NCI-H82 treated with DMSO at 0.1 percent for 48 hours (cell line): ENCODE results near the gene DCTN2.

Experiments used
- DNase-seq: peaks from one replicate; lab custom pipeline; 2025; ENCODE audit not compliant: unreplicated experiment; lab: John Stamatoyannopoulos, UW

The DCTN2 gene

GRCh38 chr12:57550641-57551549, 3.9 kb upstream of the DCTN2 start:
- DNase-seq, result no peak

GRCh38 chr12:57549909-57550640, 3.1 kb upstream of the DCTN2 start, which contains the start of gene KIF5A:
TSS of gene KIF5A (plus strand) at chr12:57550044. CDS start at chr12:57550272, 228 bp downstream.
- peak; percentile 10 for DNase-seq

GRCh38 chr12:57549203-57549908, 2.4 kb upstream of the DCTN2 start:
- DNase-seq, result no peak

GRCh38 chr12:57548488-57548887, 1.5 kb upstream of the DCTN2 start:
- DNase-seq, result no peak

DNA sequence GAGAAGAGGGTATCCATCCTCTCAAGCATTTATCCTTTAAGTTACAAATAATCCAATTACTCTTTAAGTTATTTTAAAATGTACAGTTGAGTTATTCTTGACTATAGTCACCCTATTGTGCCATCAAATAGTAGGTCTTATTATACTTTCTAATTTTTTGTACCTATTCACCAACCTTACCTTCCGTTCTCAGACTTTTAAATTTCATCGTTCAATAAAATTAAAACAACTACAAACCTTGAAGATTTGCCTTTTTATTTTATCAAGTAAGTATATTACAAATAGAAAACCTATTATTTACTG, 972 bp upstream of the DCTN2 start:
- no peak for DNase-seq

GRCh38 chr12:57547288-57548012, 458 bp upstream of the DCTN2 start:
- DNase-seq, result no peak

GRCh38 chr12:57545809-57546437, 1.1 kb downstream of the DCTN2 start:
- no peak for DNase-seq

DNA sequence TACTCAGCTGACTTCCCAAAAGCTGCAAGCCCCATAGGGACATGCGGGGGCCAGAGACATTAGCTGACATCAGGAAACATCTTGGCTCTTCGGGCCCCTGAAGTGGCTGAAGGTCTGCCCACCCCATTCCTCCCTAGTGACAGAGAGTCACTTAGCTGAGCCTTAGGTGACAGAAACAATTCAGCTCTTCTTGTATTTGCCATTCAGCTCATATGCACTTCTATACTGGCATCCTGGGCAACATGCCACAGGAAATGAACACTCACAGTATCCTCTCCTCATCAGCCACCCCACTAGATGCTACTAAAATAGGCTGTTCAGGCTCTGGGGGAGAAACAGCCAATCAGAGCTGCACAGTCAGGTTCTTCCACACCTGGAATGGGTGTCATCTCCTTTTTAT, 3.4 kb downstream of the DCTN2 start:
- DNase-seq, result no peak

GRCh38 chr12:57541717-57542116, 5.3 kb downstream of the DCTN2 start:
- DNase-seq, result no peak

GRCh38 chr12:57541001-57541400, 6.0 kb downstream of the DCTN2 start:
- no peak for DNase-seq

DNA sequence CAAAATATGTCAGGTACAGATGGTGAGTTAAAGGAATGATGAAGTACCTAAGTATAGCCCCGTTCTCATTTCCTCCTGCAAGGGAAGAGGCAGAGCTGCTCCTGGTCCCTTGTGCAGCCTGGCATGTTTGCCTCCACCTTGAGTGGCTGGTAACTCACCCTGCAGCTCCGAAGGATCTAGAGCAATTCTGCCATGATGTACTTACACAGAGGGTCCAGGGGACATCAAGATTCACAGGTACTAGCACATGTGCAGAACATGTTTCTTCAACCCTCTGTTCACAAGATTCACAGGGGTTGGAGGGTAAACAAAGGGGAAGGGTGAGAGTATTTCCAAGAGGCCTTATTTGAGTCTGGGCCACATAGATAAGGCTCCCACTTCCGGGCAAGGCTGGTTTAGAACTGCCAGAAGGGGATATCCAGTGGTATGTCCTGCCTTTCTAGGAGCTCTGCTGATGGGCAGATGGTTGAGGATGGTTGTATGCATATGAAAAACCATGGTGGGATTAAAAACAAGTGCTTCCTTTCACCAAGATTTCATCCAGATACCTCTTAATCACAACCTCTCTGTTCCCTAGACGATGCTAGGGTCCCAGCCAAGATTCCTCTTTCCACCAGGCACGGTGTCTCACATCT, 7.7 kb downstream of the DCTN2 start:
- DNase-seq, result no peak

DNA sequence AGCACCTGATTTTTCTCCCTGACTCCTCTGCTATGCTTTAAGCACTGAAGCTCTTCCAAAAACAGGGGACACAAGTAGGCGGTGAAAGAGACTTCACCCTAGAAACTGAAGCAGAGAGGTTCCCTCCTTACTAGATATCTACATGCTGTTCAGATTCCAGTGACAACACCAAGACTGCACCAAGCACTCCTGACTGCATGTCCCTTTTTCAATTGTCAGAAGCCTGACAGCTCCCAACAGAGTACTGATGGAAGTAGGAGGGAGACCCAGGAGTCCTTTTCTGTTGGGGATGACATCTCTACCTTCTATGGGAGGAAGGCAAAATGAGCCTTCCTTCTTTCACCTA, 10.4 kb downstream of the DCTN2 start:
- DNase-seq, result no peak

DNA sequence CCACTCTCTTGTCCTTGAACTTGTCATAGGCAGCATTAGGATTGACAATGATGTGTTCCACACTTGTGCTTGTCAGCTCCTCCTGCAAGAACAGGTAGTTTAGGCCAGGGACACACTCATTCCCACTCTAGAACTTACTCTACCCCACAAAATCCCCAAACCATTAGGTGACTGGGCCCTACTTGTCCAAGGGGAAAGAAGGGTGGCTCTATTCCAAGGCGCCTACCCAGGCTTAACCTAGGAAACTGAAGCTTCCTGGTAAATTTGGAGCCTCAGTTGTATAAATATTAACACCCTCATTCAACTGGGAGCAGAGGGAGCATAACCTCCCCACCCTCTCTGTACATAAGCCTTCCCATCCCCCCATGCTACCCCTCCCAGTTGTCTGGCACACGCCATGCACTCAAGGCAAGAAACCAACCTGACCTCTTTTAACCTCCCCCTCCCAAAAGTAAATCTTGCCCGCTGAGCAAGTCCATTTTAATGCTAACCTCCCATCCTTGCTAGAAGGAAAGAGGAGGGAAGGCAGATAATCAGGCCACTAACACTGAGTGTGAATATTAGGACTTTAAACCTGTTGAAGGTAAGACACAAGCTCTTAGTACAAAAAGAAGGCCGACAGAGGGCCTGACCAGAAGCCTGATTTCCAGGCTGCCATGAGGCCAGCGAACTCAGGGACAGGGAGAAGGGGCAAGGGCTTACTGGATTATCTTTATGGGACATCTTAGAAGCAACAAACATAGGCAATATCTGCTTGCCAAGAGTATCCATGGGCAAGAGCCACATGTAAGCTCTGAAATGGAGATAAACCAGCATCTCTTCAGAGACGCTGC, 11.0 kb downstream of the DCTN2 start:
- no peak for DNase-seq

DNA sequence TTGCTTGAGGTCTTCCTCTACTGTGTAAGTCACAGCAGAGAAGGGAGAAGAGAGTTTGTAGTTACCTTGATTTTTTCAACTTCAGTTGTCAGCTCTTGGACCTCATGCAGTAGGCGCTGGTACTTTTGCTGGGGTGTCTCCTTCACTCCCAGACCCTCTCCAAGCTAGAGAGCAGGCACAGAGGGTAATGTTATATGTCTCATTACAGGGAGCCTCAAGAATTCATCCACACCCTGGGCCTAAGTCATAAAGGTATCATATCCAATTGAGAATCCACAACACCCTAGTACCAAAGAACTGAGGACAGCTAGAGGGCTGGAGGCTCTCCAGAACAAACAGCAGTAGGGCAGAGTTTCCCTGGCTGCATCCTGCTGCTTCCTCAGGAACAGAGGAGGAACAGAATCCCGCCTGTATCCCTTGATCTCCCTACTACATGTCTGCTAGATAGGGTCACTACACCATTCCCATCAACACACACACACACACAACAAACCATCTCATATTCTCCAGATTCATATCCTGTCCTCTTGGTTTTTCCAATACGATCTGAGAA, 11.9 kb downstream of the DCTN2 start:
- no peak for DNase-seq

DNA sequence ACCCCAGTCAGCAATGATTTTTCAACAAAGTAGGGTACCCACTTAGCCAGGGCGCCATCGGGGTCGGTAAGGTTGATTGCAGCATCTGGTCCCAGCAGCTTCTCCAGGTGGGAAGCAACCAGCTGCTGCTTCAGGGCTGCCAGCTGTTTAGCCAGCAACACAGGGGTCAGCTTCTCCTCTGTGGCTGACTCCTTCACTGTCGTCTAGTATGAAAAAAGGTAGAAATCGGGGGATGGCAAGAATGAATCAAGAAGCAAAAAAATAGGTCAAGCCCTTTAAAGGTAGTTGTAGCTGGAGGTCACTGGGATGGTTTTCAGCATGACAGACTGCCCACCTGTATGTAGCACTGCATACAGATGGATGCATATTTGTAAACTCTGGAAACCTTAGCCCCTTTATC, 12.7 kb downstream of the DCTN2 start:
- DNase-seq, result no peak

GRCh38 chr12:57533108-57533507, 13.9 kb downstream of the DCTN2 start:
- DNase-seq, result no peak

DNA sequence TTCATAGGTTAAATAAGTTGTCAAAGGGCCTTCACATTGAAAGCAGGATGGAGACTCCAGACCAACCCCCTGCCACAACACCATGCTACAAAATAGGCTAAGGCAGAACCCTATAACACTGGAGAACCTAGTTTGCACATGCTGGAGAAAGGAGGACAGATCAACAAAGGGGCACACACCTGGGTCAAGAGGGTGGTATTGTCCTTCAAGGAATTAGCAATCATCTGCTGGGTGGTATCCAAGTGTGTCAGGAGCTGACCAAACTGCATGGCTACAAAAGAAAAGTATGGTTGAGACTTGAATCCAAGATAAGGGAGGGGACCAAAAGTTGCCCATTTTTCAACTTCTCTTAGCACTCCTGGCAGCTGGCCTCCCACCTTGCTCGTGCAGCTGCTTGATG, 15.2 kb downstream of the DCTN2 start:
- DNase-seq, result no peak

DNA sequence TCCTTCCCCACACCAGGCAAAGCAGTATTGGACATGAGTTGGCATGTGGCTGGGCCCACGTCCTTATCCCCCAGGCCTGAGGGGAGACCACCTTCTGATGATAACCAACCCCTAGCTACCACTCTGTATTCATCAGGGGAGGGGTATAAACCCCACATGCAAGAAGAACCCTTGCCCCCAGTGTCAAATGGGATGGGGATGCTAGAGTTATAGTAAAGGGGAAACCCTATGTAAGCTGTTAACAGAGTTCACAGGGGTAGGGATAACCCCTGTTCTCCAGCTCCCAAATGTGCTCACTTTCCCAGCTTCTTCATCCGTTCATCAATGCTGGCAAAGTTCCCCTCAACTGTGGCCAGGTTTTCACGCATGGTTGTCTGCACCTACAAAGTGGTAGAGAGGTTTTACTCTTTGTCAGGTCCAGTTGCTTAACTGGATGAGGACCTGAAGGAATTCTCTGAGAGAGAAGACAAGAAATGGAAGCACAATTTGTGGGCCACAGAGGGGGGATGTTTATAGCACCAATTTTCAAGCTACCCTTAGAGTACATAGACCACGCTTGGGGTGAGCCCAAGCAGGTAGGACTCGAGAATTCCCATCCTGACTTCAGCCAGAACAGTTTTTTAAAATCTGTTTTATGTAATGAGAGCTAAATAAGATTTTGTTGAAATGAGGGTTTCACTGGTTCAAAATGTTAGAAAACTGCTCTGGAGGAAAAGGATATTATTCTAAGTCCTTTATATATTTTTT, 16.4 kb downstream of the DCTN2 start:
- no peak for DNase-seq
